Cardiac septum (tissue), 1 donor: ENCODE measurements around the gene HS1BP3. TPM values are rescaled to one million over a fixed set of nuclear protein-coding genes. Genes with fewer than 3 reads are reported as not detected.

Experiments
- DNase-seq: peaks from one replicate; pipeline ENCODE4 v3.0.0-alpha.2; 2020; ENCODE audit warnings: low spot score
- intact Hi-C: fragments of 100-400 bp; cut with DNase I; formaldehyde crosslinking; loops from one replicate; pipeline ENCODE4 v1.14.0; 2022
- total RNA-seq: library from RNA; stranded (reverse); fragmentation: NEBNext Ultra II Directional; extraction: Animal tissue kit (Norgen Biotek cat#: 25700); gene quantifications from one replicate; pipeline ENCODE4 v1.2.1, GENCODE V29; 2021
- donor health status: DM: no; HTN: no; CAD: no.

HS1BP3 gene
- total RNA-seq, 1 donor from 2014 or later, result 15.6 TPM

- no peak for DNase-seq
- intact Hi-C loops, result no loop called here
Measured at GRCh38 chr2:20652673-20653575, 2.0 kb upstream of the HS1BP3 start.

GRCh38 chr2:20652141-20652540 lies 1.2 kb upstream of the HS1BP3 start:
- intact Hi-C loops, result no loop called here
- no peak for DNase-seq

GRCh38 chr2:20651731-20652099 lies 817 bp upstream of the HS1BP3 start:
- intact Hi-C loops, result no loop called here
- DNase-seq, result no peak

GRCh38 chr2:20650393-20650876 lies 463 bp downstream of the HS1BP3 start:
- intact Hi-C loops, result no loop called here
- DNase-seq, result no peak

GRCh38 chr2:20649976-20650375 lies 922 bp downstream of the HS1BP3 start:
- intact Hi-C loops, result no loop called here

GRCh38 chr2:20649576-20649975 lies 1.3 kb downstream of the HS1BP3 start:
- no peak for DNase-seq
- intact Hi-C loops, result no loop called here

More at GRCh38 chr2:20649976-20650375, 922 bp downstream of the HS1BP3 start:
- no peak for DNase-seq

GRCh38 chr2:20648831-20649230 lies 2.1 kb downstream of the HS1BP3 start:
- DNase-seq, result no peak
- intact Hi-C loops, result no loop called here

- intact Hi-C loops, result no loop called here
- no peak for DNase-seq
Measured at GRCh38 chr2:20648206-20648605, 2.7 kb downstream of the HS1BP3 start.

- no peak for DNase-seq
- intact Hi-C loops, result no loop called here
Measured at GRCh38 chr2:20647738-20648137, 3.2 kb downstream of the HS1BP3 start.

GRCh38 chr2:20647211-20647610 lies 3.7 kb downstream of the HS1BP3 start:
- no peak for DNase-seq
- intact Hi-C loops, result no loop called here

- intact Hi-C loops, result no loop called here
Measured at GRCh38 chr2:20646446-20646845, 4.5 kb downstream of the HS1BP3 start.

GRCh38 chr2:20645761-20646160 lies 5.1 kb downstream of the HS1BP3 start:
- DNase-seq, result no peak
- intact Hi-C loops, result no loop called here

More at GRCh38 chr2:20646446-20646845, 4.5 kb downstream of the HS1BP3 start:
- no peak for DNase-seq

- intact Hi-C loops, result no loop called here
- no peak for DNase-seq
Measured at GRCh38 chr2:20645301-20645701, 5.6 kb downstream of the HS1BP3 start.

GRCh38 chr2:20643826-20644225 lies 7.1 kb downstream of the HS1BP3 start:
- no peak for DNase-seq
- intact Hi-C loops, result loop anchor here (2.0 kb wide), 1 partner anchor 265 kb away; no protein-coding TSS in a partner anchor

GRCh38 chr2:20643060-20643459 lies 7.8 kb downstream of the HS1BP3 start:
- intact Hi-C loops, result loop anchor here (2.0 kb wide), 1 partner anchor 264 kb away; no protein-coding TSS in a partner anchor
- DNase-seq, result no peak

GRCh38 chr2:20642055-20642971 lies 8.6 kb downstream of the HS1BP3 start:
- intact Hi-C loops, result loop anchor here (2.0 kb wide), 1 partner anchor 264 kb away; no protein-coding TSS in a partner anchor
- no peak for DNase-seq

- intact Hi-C loops, result no loop called here
- DNase-seq, result no peak
Measured at GRCh38 chr2:20641123-20641985, 9.5 kb downstream of the HS1BP3 start.

- intact Hi-C loops, result no loop called here
- no peak for DNase-seq
Measured at GRCh38 chr2:20640411-20641122, 10.3 kb downstream of the HS1BP3 start.
